HepG2 (cell line): ENCODE measurements around the gene DNPH1. TPM values are rescaled to one million over a fixed set of nuclear protein-coding genes. Genes with fewer than 3 reads are reported as not detected.

ENCODE experiments used
- ATAC-seq: fragments of 200-7000 bp; cut with Tn5 transposase; 3 replicates; pipeline ENCODE4 v1.9.1; 2020; ENCODE audit warnings: mild to moderate bottlenecking, moderate library complexity
- BruUV-seq: library from RNA; stranded (reverse); fragments of 400-500 nt; replicated peaks from 2 replicates; lab custom pipeline; 2021; lab: Mats Ljungman, UMichigan
- CTCF ChIA-PET: fragments of 300-600 bp; formaldehyde crosslinking; extraction: SDS; loops from one replicate; lab custom pipeline; 2021; ENCODE audit warnings: low total read pairs, inconsistent platforms, low intra/inter-chr PET ratio; lab: Yijun Ruan, JAX
- POLR2A ChIA-PET: fragments of 350-600 bp; sonication (Branson Sonifier 250); formaldehyde crosslinking; loops from one replicate; lab custom pipeline; 2020; ENCODE audit warnings: antibody characterized with exemption, inconsistent platforms; lab: Yijun Ruan, JAX
- DNase-seq: peaks from one replicate; pipeline ENCODE4 v3.0.0-alpha.2; 2015; ENCODE audit warnings: low spot score
- FAIRE-seq: peaks from 3 replicates; lab custom pipeline; 2011; peaks lifted over from hg19 to GRCh38; lab: Jason Lieb, UNC
- H2AFZ ChIP-seq: one replicate; pipeline ENCODE4 v1.6.1; 2011; ENCODE audit warnings: low read length, inconsistent platforms
- H3K27ac ChIP-seq: fragments of 300-600 bp; 3 replicates; pipeline ENCODE4 v1.8.0; 2011; ENCODE audit warnings: mixed run types, mild to moderate bottlenecking, mixed read lengths, low read length, inconsistent platforms; ENCODE audit not compliant: insufficient read depth; ENCODE audit errors: extremely low read length
- H3K27me3 ChIP-seq, 2 experiments: fragments of 200-600 bp in 1 of 2; 2 replicates in 1 of 2; 3 replicates in 1 of 2; pipeline versions ENCODE4 v1.6.0 to v1.8.0; 2011; ENCODE audit warnings: low read length in 2 of 2, mild to moderate bottlenecking in 2 of 2, moderate library complexity in 2 of 2, inconsistent platforms in 1 of 2; ENCODE audit not compliant: insufficient read depth in 2 of 2, control insufficient read depth in 1 of 2
- H3K36me3 ChIP-seq, 2 experiments: fragments of 200-600 bp in 1 of 2; replicated peaks in 1 of 2; 2 replicates in 1 of 2; 3 replicates in 1 of 2; pipeline versions ENCODE4 v1.5.1 to v1.8.0; 2011; ENCODE audit warnings: low read length in 2 of 2, inconsistent platforms in 1 of 2; ENCODE audit not compliant: insufficient read depth in 2 of 2, control insufficient read depth in 1 of 2
- H3K4me1 ChIP-seq: 2 replicates; pipeline ENCODE4 v1.5.1; 2012; ENCODE audit warnings: low read length, inconsistent platforms; ENCODE audit not compliant: insufficient read depth
- H3K4me2 ChIP-seq: 2 replicates; pipeline ENCODE4 v1.6.0; 2011; ENCODE audit warnings: low read depth, low read length, inconsistent platforms
- H3K4me3 ChIP-seq, 3 experiments: fragments of 200-600 bp in 1 of 3; sonication (generic), shearing (Covaris generic) in 1 of 3; replicated peaks in 1 of 3; 2 replicates each; pipeline ENCODE4 v1.5.1; 2011 to 2016; ENCODE audit warnings: low read length in 3 of 3, inconsistent platforms in 2 of 3, low read depth in 2 of 3, mild to moderate bottlenecking in 2 of 3, control low read depth in 1 of 3, mixed read lengths in 1 of 3; ENCODE audit not compliant: insufficient read depth in 1 of 3
- H3K79me2 ChIP-seq: one replicate; pipeline ENCODE4 v1.6.1; 2011; ENCODE audit warnings: low read length, inconsistent platforms; ENCODE audit not compliant: insufficient read depth
- H3K9ac ChIP-seq: 2 replicates; pipeline ENCODE4 v1.6.0; 2011; ENCODE audit warnings: mild to moderate bottlenecking, low read depth, low read length, inconsistent platforms; ENCODE audit not compliant: insufficient read depth
- H3K9me3 ChIP-seq: 2 replicates; pipeline ENCODE4 v1.5.1; 2012; ENCODE audit warnings: mild to moderate bottlenecking, low read length
- H4K20me1 ChIP-seq: 2 replicates; pipeline ENCODE4 v1.6.0; 2011; ENCODE audit warnings: inconsistent platforms, mild to moderate bottlenecking, low read length, moderate library complexity; ENCODE audit not compliant: insufficient read depth
- ERF ChIP-seq: IDR thresholded peaks from 2 replicates; pipeline ENCODE4 v1.6.1; 2018; ENCODE audit warnings: missing biosample characterization, missing genetic modification reagents
- FOXA3 ChIP-seq: IDR thresholded peaks from 2 replicates; pipeline ENCODE4 v1.6.1; 2016; ENCODE audit warnings: missing genetic modification reagents, missing compliant biosample characterization
- NFKBIZ ChIP-seq: IDR thresholded peaks from 2 replicates; pipeline ENCODE4 v1.6.1; 2018; ENCODE audit warnings: missing genetic modification reagents, missing compliant biosample characterization
- PAF1 ChIP-seq: IDR thresholded peaks from 2 replicates; pipeline ENCODE4 v1.6.1; 2016; ENCODE audit warnings: missing genetic modification reagents, missing compliant biosample characterization
- TFE3 ChIP-seq: IDR thresholded peaks from 2 replicates; pipeline ENCODE4 v1.6.1; 2016
- THAP11 ChIP-seq: IDR thresholded peaks from 2 replicates; pipeline ENCODE4 v1.6.1; 2016; ENCODE audit warnings: missing biosample characterization, missing genetic modification reagents
- ZFP91 ChIP-seq: sonication (generic); formaldehyde crosslinking; IDR thresholded peaks from 2 replicates; pipeline ENCODE4 v1.9.0; 2022; ENCODE audit warnings: missing genetic modification reagents, mild to moderate bottlenecking, borderline replicate concordance
- ZNF224 ChIP-seq: sonication (generic); formaldehyde crosslinking; IDR thresholded peaks from 2 replicates; pipeline ENCODE4 v1.5.0; 2020; ENCODE audit warnings: mild to moderate bottlenecking, missing genetic modification reagents
- ZNF280D ChIP-seq: sonication (generic); formaldehyde crosslinking; IDR thresholded peaks from 2 replicates; pipeline ENCODE4 v1.5.1; 2020; ENCODE audit warnings: mild to moderate bottlenecking, missing genetic modification reagents
- ZNF552 ChIP-seq: sonication (generic); formaldehyde crosslinking; IDR thresholded peaks from 2 replicates; pipeline ENCODE4 v1.9.0; 2022; ENCODE audit warnings: missing genetic modification reagents, mild to moderate bottlenecking, borderline replicate concordance
- ZNF747 ChIP-seq: sonication (generic); formaldehyde crosslinking; IDR thresholded peaks from 2 replicates; pipeline ENCODE4 v1.8.1; 2023; ENCODE audit warnings: missing genetic modification reagents, mild to moderate bottlenecking, borderline replicate concordance
- ZNF800 ChIP-seq: sonication (generic); formaldehyde crosslinking; IDR thresholded peaks from 2 replicates; pipeline ENCODE4 v1.4.0; 2020; ENCODE audit warnings: missing genetic modification reagents
- WGBS: methylation state at CpG from one replicate; pipeline ENCODE4 v1.1.6; 2017; ENCODE audit warnings: low lambda C conversion rate; 5-methylcytosine and 5-hydroxymethylcytosine counted together
- in situ Hi-C: cut with HindIII; loops from 2 replicates; pipeline ENCODE4 v1.10.0; 2017; ENCODE audit warnings: low pct_unique_long_range_greater_than_20kb; ENCODE audit not compliant: extremely low pct_ligation_motif_present
- intact Hi-C: fragments of 100-400 bp; cut with micrococcal nuclease; formaldehyde crosslinking; loops from one replicate; pipeline ENCODE4 v1.10.0; 2022; ENCODE audit not compliant: unreplicated experiment
- polyA plus RNA-seq, 8 experiments: library from polyadenylated mRNA; depleted of rRNA in 3 of 8; stranded (reverse) in 7 of 8; unstranded in 1 of 8; fragments of >200 nt; fragmentation: Illumina TruSeq in 4 of 8; extraction: Trizol in 4 of 8; gene quantifications; 2 replicates each; pipeline versions ENCODE4 v1.2.1 to v1.2.3, GENCODE V29; 2011 to 2016; ENCODE audit warnings: low read depth in 4 of 8, missing spikeins in 1 of 8, mixed read lengths in 1 of 8; ENCODE audit not compliant: insufficient read depth in 1 of 8
- total RNA-seq, 5 experiments: library from RNA; depleted of rRNA; stranded (reverse); fragments of >200 nt; fragmentation: Illumina TruSeq; extraction: Trizol; gene quantifications; 2 replicates each; pipeline ENCODE4 v1.2.3, GENCODE V29; 2016; ENCODE audit warnings: low read depth in 1 of 5

The DNPH1 gene
- total and polyA plus RNA-seq, 2 of the 13 experiments (the other 11 are each of a cell fraction or from before 2014, with no cell fraction given), result 56.5 to 75.1 TPM

GRCh38 chr6:43248101-43248500 is 18.8 kb upstream of the DNPH1 start (continued):
- no peak for TF ChIP-seq TFE3
- TF ChIP-seq PAF1 (CRISPR knock-in tag), result no peak
- TF ChIP-seq, all 625 proteins: peak for 1

- intact Hi-C loops (no loop called here), in situ Hi-C loops (no loop called here)
- Histone ChIP-seq H3K4me3 (peak overlapping the region; percentile 48 to 75 (median 58)), H3K27me3 (peaks cover 17 to 79% of the 10 kb centered on the region in 2 experiments), H3K79me2 (no peaks in the 10 kb centered on the region), H3K4me2 (peak overlapping the region; percentile 92), H3K4me1 (peaks cover 38% of the 10 kb centered on the region), H3K36me3 (no peaks in the 10 kb centered on the region), H3K9ac (no peak overlapping the region; the same call in 1 of the 2 replicates), H2AFZ (peak overlapping the region; percentile 66), H3K27ac (no peak overlapping the region), H3K9me3 (no peaks in the 10 kb centered on the region), H4K20me1 (no peaks in the 10 kb centered on the region)
- CTCF ChIA-PET, result no interaction called here
- DNase-seq, result peak; percentile 58
- POLR2A ChIA-PET, result interaction anchor here (0.8 to 1.6 kb wide), 18 partner anchors 10 to 249 kb away, joined by 3 to 16 read pairs (median 4); partner anchors contain the start of genes ABCC10, CRIP3, CUL7 and CUL9
- BruUV-seq, result no TSS peak
- 11% methylated on average over 42 of the region's 46 CpGs for WGBS
- no peak for FAIRE-seq
- ATAC-seq, result peak; percentile 96
- TF ChIP-seq ZNF747 (CRISPR knock-in tag) (peak; percentile 41; the same call in 1 of the 2 replicates), ZNF224 (no peak), FOXA3 (CRISPR knock-in tag) (peak; percentile 46), ZFP91 (peak; percentile 87; the same call in 1 of the 2 replicates), THAP11 (CRISPR knock-in tag) (peak; percentile 98), ZNF800 (CRISPR knock-in tag) (no peak; the same call in 1 of the 2 replicates), ZNF280D (CRISPR knock-in tag) (no peak), NFKBIZ (no peak), ZNF552 (CRISPR knock-in tag) (no peak), ERF (CRISPR knock-in tag) (no peak)
These were observed 18.1 kb upstream of the DNPH1 start for GRCh38 chr6:43247114-43247999.
